GM10266 (cell line): ENCODE data around the gene TFF3.

Experiments
- DNase-seq: peaks from one replicate; pipeline ENCODE4 v3.0.0; 2012; ENCODE audit errors: extremely low spot score
- CTCF ChIP-seq: IDR thresholded peaks from 2 replicates; pipeline ENCODE4 v1.5.1; 2012; ENCODE audit warnings: mild to moderate bottlenecking, low read depth; ENCODE audit not compliant: control insufficient read depth, insufficient read depth; ENCODE audit errors: missing control alignments

TFF3 gene

GRCh38 chr21:42346866-42347600, 31.8 kb upstream of the TFF3 start:
- no peak for DNase-seq
- no peak for TF ChIP-seq CTCF

DNA sequence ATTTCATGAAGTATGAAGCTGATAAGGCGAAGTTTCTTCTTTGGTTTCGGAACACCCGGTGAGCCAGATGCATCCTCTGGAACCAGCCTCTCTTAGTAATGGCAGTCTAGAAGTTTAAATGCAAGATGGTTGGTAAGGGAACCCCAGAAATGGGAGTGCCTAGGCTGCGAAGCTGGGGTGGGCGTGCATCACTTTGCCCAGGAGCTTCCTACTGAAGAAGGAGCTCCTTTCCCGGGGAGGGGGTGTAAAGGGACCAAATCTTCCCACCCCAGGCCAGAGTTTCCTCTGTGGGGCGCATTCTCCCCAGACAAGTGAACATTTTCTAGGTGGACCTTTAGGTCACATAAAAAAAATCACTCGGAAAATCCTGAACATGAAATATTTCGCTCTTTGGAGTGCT, 31.2 kb upstream of the TFF3 start:
- no peak for TF ChIP-seq CTCF
- DNase-seq, result no peak

DNA sequence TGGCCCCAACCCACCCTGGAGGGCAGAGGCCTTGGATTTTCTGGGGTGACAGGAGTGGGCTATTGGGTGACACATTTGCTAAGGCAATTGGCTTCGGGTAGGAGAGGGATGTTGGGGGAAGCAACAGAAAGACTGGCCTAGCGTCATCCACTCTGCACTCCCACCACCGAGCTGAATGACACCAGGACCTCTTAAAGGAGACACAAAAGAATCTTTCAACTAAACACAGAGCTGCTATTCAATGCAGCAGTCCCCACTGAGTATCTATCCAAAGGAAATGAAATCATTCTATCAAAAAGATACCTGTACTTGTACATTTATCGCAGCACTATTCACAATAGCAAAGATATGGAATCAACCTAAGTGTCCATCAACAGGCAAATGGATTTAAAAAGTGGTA, 29.4 kb upstream of the TFF3 start:
- no peak for TF ChIP-seq CTCF
- no peak for DNase-seq

- DNase-seq, result no peak
- no peak for TF ChIP-seq CTCF
Measured at GRCh38 chr21:42343963-42344510, 28.8 kb upstream of the TFF3 start.

- no peak for DNase-seq
- TF ChIP-seq CTCF, result no peak
Measured at GRCh38 chr21:42343556-42343955, 28.3 kb upstream of the TFF3 start.

DNA sequence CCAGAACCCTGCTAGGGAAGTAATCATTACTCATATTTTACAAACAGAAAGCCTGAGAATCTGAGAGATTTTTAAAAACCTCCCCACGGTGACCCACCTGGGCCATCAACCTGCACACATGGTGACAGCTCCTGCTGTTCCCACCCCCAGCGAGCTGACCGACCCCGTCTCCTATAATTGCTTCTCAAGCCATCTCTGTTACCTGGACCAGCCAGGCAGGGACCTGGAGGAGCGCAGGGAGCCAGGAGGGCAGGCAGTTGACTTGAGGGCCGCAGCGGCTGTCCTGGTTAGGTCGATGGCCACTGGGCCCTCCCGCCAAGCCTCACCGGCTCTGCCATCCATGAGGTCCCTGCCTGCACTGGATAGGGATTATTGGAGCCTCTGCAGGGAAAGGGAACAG, 27.9 kb upstream of the TFF3 start:
- no peak for TF ChIP-seq CTCF
- no peak for DNase-seq

DNA sequence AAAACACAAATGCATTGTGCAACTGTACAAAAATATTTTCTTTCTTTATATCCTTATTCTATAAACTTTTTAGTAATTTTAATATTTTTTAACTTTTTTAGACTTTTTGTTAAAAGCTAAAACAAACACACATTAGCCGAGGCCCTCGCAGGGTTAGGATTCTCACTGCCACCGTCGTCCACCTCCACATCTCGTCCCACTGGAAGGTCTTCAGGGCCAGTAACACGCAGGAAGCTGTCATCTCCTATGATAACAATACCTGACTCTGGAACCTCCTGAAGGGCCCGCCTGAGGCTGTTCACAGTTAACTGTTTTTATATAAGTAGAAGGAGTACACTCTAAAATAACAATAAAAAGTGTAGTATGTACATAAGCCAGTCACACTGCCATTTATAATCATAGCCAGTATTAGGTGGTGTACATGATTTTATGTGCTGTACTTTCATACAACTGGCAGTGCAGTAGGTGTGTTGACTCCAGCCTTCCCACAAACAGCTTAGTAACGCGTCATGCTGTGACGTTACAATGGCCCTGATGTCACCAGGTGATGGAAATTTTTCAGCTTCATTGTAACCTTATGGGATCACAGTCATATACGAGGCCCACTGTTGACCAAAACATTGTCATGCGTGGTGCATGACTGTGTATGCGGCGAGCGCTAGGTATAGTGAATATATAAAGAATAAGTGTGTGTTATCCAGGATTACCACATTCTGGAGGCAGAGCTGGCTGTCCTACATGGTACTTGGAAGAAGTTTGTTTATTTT, 26.8 kb upstream of the TFF3 start:
- TF ChIP-seq CTCF, result no peak
- no peak for DNase-seq
